ENCODE data around the gene REEP1.

REEP1 gene

GRCh38 chr2:86337244-86337835 lies at the start of gene REEP1:
Gene REEP1 (minus strand): TSS chr2:86337626. CDS start chr2:86337510, 116 bp downstream.
- TF ChIP-seq POLR2A (IDR thresholded peaks at IDR 0.05; ENCODE audit: low read depth, low read length) = no peak
- FAIRE-seq = no peak
- no peak for DNase-seq (ENCODE audit: insufficient read length, low spot score)

DNA sequence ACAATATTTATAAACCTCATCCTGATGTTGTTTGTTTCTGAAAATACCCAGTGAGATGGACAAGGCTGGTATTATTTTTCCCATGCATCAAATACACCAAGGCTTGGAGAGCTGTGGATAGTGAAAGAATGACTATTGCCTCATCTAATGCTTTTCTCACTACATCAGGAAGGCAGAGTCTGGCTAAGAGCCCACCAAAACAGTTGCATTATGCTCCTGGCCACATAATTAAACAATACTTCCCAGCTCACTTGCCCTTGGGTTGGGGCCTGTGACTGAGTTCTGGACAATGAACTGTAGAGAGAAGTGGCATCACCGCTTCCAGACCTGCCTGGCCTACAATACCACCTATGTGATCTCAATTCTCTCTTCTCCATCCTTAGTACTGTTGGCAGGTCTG lies 46.4 kb upstream of the REEP1 start:
- DNase-seq (ENCODE audit: insufficient read length, low spot score) = no peak
- no peak for TF ChIP-seq POLR2A (IDR thresholded peaks at IDR 0.05; ENCODE audit: low read depth, low read length)
- no peak for FAIRE-seq

GRCh38 chr2:86382698-86383097 lies 45.3 kb upstream of the REEP1 start:
- TF ChIP-seq POLR2A (IDR thresholded peaks at IDR 0.05; ENCODE audit: low read depth, low read length) = no peak
- FAIRE-seq = no peak
- no peak for DNase-seq (ENCODE audit: insufficient read length, low spot score)

GRCh38 chr2:86382108-86382507 lies 44.7 kb upstream of the REEP1 start:
- FAIRE-seq (no peak), DNase-seq (ENCODE audit: insufficient read length, low spot score) (no peak)
- no peak for TF ChIP-seq POLR2A (IDR thresholded peaks at IDR 0.05; ENCODE audit: low read depth, low read length)

- no peak for DNase-seq (ENCODE audit: insufficient read length, low spot score)
- FAIRE-seq = no peak
- TF ChIP-seq POLR2A (IDR thresholded peaks at IDR 0.05; ENCODE audit: low read depth, low read length) = no peak
Measured at GRCh38 chr2:86378469-86378868, 41.0 kb upstream of the REEP1 start.

- TF ChIP-seq POLR2A (IDR thresholded peaks at IDR 0.05; ENCODE audit: low read depth, low read length) = no peak
- no peak for DNase-seq (ENCODE audit: insufficient read length, low spot score)
- FAIRE-seq = no peak
Measured at GRCh38 chr2:86375623-86376022, 38.2 kb upstream of the REEP1 start.

GRCh38 chr2:86372641-86373502 lies 35.4 kb upstream of the REEP1 start:
- no peak for TF ChIP-seq POLR2A (IDR thresholded peaks at IDR 0.05; ENCODE audit: low read depth, low read length)
- FAIRE-seq = peak; percentile 82
- peak; percentile 35 for DNase-seq (ENCODE audit: insufficient read length, low spot score)

DNA sequence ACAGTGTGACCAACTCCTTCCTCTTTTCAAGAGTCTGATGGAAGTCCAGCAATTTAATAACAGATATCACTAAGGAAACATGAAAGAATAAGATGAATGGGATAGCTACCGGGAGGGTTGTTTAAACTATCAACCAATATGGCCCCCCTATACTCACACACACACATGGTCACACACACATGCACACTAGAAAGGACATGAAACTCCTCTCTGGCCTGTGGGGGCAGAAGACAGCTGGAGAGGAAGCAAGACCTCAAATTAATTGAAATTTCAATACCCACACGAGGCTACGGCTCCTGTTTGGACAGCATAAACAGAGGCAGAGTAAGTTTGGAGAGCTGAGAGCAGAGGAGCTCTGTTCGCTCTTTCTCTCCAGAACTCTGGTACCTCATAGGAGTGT lies 34.7 kb upstream of the REEP1 start:
- DNase-seq (ENCODE audit: insufficient read length, low spot score) = no peak
- FAIRE-seq = no peak

GRCh38 chr2:86371527-86371926 lies 34.1 kb upstream of the REEP1 start:
- FAIRE-seq (no peak), DNase-seq (ENCODE audit: insufficient read length, low spot score) (no peak)
- TF ChIP-seq POLR2A (IDR thresholded peaks at IDR 0.05; ENCODE audit: low read depth, low read length) = no peak

More for the DNA sequence above, 34.7 kb upstream of the REEP1 start:
- no peak for TF ChIP-seq POLR2A (IDR thresholded peaks at IDR 0.05; ENCODE audit: low read depth, low read length)

GRCh38 chr2:86370579-86370978 lies 33.2 kb upstream of the REEP1 start:
- no peak for TF ChIP-seq POLR2A (IDR thresholded peaks at IDR 0.05; ENCODE audit: low read depth, low read length)
- DNase-seq (ENCODE audit: insufficient read length, low spot score) (no peak), FAIRE-seq (no peak)

- TF ChIP-seq POLR2A (IDR thresholded peaks at IDR 0.05; ENCODE audit: low read depth, low read length) = no peak
- no peak for FAIRE-seq
- DNase-seq (ENCODE audit: insufficient read length, low spot score) = peak; percentile 44
Measured at GRCh38 chr2:86368161-86368824, 30.9 kb upstream of the REEP1 start.

DNA sequence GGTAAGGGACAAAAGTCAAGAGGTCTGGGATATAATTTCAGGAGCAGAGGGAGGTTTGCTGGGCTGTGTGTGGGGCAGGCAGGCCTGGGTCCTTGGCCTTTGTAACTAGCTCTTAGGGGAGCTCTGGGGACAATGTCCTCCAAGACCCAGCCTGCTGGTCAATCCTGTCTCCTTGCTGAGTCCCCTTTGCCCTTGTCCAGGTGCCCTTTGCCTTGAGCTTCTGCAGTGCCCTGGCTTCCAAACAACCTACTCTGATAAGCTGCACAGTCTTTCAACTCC lies 30.0 kb upstream of the REEP1 start:
- no peak for TF ChIP-seq POLR2A (IDR thresholded peaks at IDR 0.05; ENCODE audit: low read depth, low read length)

DNA sequence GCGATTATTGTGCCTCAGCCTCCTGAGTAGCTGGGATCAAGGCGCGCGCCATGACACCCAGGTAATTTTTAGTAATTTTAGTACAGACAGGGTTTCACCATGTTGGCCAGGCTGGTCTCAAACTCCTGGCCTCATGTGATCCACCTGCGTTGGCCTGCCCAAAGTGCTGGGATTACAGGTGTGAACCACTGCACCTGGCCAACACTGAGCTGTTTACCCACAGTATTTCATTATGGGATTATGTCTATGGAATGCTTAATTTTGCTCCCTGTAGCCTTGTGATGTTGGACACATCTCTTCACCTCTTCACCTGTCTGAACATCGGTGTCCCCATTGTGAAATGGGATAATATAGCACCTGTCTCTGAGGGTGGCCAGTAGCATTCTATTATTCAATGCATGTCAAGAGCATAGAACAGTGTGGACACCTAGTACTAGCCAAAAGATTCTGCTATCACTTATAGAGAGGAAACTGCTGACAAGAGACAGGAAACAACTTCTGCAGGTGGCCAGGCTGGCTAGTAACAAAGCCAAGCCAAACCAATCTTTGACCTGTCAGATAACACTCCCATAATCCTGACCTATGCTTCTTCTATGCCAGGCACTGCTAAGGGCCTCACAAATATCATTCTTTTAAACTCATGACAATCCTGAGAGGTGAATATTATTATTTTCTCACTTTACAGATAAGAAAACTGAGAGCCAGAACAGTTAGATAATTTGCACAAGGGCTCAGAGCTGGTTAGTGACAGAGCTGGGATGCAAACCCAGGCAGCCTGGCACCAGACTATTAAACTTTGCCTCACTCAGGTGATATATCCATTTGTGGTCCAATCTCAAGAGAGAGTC lies 29.4 kb upstream of the REEP1 start:
- FAIRE-seq (no peak), DNase-seq (ENCODE audit: insufficient read length, low spot score) (no peak)
- no peak for TF ChIP-seq POLR2A (IDR thresholded peaks at IDR 0.05; ENCODE audit: low read depth, low read length)

More for the DNA sequence above, 30.0 kb upstream of the REEP1 start:
- FAIRE-seq (no peak), DNase-seq (ENCODE audit: insufficient read length, low spot score) (no peak)

DNA sequence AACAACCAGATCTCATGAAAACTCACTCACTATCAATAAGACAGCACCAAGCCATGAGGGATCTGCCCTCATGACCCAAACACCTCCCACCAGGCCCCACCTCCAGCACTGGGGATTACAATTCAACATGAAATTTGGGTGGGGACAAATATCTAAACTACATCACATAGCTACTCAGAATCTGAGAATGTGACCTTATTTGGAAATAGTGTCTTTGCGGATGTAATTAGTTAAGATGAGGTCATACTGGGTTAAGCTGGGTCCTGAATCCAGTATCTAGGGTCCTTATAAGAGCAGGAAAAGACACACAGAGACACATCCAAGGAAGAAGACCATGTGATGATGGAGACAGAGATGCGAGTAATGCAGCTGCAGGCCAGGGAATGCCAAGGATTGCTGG lies 27.5 kb upstream of the REEP1 start:
- FAIRE-seq = no peak
- no peak for TF ChIP-seq POLR2A (IDR thresholded peaks at IDR 0.05; ENCODE audit: low read depth, low read length)

More for the DNA sequence above, 27.5 kb upstream of the REEP1 start:
- no peak for DNase-seq (ENCODE audit: insufficient read length, low spot score)

All from H54 (cell line).